ENCODE results near the gene CTNND1. TPM values are rescaled to one million over a fixed set of nuclear protein-coding genes. Genes with fewer than 3 reads are reported as not detected.

The CTNND1 gene
- total RNA-seq, 1 donor from 2014 or later: 69.5 TPM

GRCh38 chr11:57792060-57792541 lies 30.5 kb downstream of the CTNND1 start:
- TF ChIP-seq CTCF (IDR thresholded peaks at IDR 0.05): no peak
- peaks cover 22 to 34% of the 10 kb centered on the region in 2 donors for H3K36me3 ChIP-seq
- intact Hi-C loops (cut with DNase I): no loop called here
- peaks cover 0 to 19% of the 10 kb centered on the region in 2 donors for H3K4me1 ChIP-seq
- peak; percentile 78 to 84 for DNase-seq (ENCODE audit: low spot score in 2 of 2)
- no peak overlapping the region for H3K4me3 ChIP-seq
- no peaks in the 10 kb centered on the region for H3K9me3 ChIP-seq
- H3K27me3 ChIP-seq: no peaks in the 10 kb centered on the region
- H3K27ac ChIP-seq: peak overlapping the region; percentile 31 to 47

GRCh38 chr11:57792870-57793269 lies 31.3 kb downstream of the CTNND1 start:
- Histone ChIP-seq H3K36me3 (peaks cover 23 to 40% of the 10 kb centered on the region in 2 donors), H3K27ac (peak overlapping the region; percentile 31 to 47), H3K4me3 (no peak overlapping the region), H3K4me1 (peaks cover 0 to 15% of the 10 kb centered on the region in 2 donors), H3K9me3 (no peaks in the 10 kb centered on the region), H3K27me3 (no peaks in the 10 kb centered on the region)
- TF ChIP-seq CTCF (IDR thresholded peaks at IDR 0.05): no peak
- DNase-seq (ENCODE audit: low spot score in 2 of 2): no peak
- intact Hi-C loops (cut with DNase I): no loop called here

- Histone ChIP-seq H3K4me1 (peaks cover 0 to 11% of the 10 kb centered on the region in 2 donors), H3K36me3 (peaks cover 25 to 45% of the 10 kb centered on the region in 2 donors), H3K27me3 (no peaks in the 10 kb centered on the region), H3K4me3 (no peak overlapping the region), H3K27ac (peak overlapping the region; percentile 31 to 56), H3K9me3 (no peaks in the 10 kb centered on the region)
- intact Hi-C loops (cut with DNase I): no loop called here
- no peak for DNase-seq (ENCODE audit: low spot score in 2 of 2)
- TF ChIP-seq CTCF (IDR thresholded peaks at IDR 0.05): no peak
Measured at GRCh38 chr11:57793351-57794115, 31.9 kb downstream of the CTNND1 start.

- peaks cover 54 to 60% of the 10 kb centered on the region in 2 donors for H3K36me3 ChIP-seq
- intact Hi-C loops (cut with DNase I): no loop called here
- peak in 1 of 2 donors; percentile 67 for DNase-seq (ENCODE audit: low spot score in 2 of 2)
- peak overlapping the region; percentile 50 to 51 for H3K27ac ChIP-seq
- H3K4me3 ChIP-seq: no peak overlapping the region
- peaks cover 3 to 10% of the 10 kb centered on the region in 2 donors for H3K4me1 ChIP-seq
- no peak for TF ChIP-seq CTCF (IDR thresholded peaks at IDR 0.05)
- H3K27me3 ChIP-seq: no peaks in the 10 kb centered on the region
- no peaks in the 10 kb centered on the region for H3K9me3 ChIP-seq
Measured at GRCh38 chr11:57798905-57799559, 37.4 kb downstream of the CTNND1 start.

GRCh38 chr11:57800444-57801182 lies 39.0 kb downstream of the CTNND1 start:
- no peaks in the 10 kb centered on the region for H3K9me3 ChIP-seq
- intact Hi-C loops (cut with DNase I): loop anchor here (1.0 to 10.0 kb wide), 4 partner anchors 38 to 236 kb away; partner anchors contain the start of genes MED19, SELENOH, TMX2 and UBE2L6
- no peaks in the 10 kb centered on the region for H3K27me3 ChIP-seq
- TF ChIP-seq CTCF (IDR thresholded peaks at IDR 0.05): peak; percentile 75 to 78 (median 76)
- H3K4me1 ChIP-seq: peaks cover 3 to 10% of the 10 kb centered on the region in 2 donors
- peak overlapping the region in 1 of 2 donors; percentile 37 for H3K27ac ChIP-seq
- no peak for DNase-seq (ENCODE audit: low spot score in 2 of 2)
- H3K36me3 ChIP-seq: peaks cover 67 to 70% of the 10 kb centered on the region in 2 donors
- no peak overlapping the region for H3K4me3 ChIP-seq
